GM12878 (cell line): ENCODE results near the gene POLA1. TPM values are rescaled to one million over a fixed set of nuclear protein-coding genes. Genes with fewer than 3 reads are reported as not detected.

Experiments used
- ATAC-seq: fragments of 200-7000 bp; cut with Tn5 transposase; 3 replicates; pipeline ENCODE4 v1.9.1; 2020; ENCODE audit warnings: mild to moderate bottlenecking, moderate library complexity
- BruUV-seq: library from RNA; stranded (reverse); fragments of 400-500 nt; replicated peaks from 2 replicates; lab custom pipeline; 2021; lab: Mats Ljungman, UMichigan
- CTCF ChIA-PET: fragments of 300-600 bp; sonication (Branson Sonifier 250); formaldehyde crosslinking; extraction: SDS; loops from one replicate; lab custom pipeline; 2021; ENCODE audit warnings: inconsistent platforms; lab: Yijun Ruan, JAX
- POLR2A ChIA-PET: fragments of 350-600 bp; formaldehyde crosslinking; extraction: SDS; loops from one replicate; lab custom pipeline; 2021; ENCODE audit warnings: inconsistent platforms; lab: Charles Lee
- RAD21 ChIA-PET: fragments of 300-600 bp; sonication (Branson Sonifier 250); formaldehyde crosslinking; loops from one replicate; lab custom pipeline; 2023; ENCODE audit warnings: antibody characterized with exemption; ENCODE audit not compliant: unreplicated experiment; lab: Charles Lee
- SMC1A ChIA-PET: fragments of 300-600 bp; sonication (Branson Sonifier 250); formaldehyde crosslinking; loops from one replicate; lab custom pipeline; 2023; ENCODE audit not compliant: unreplicated experiment, uncharacterized antibody; lab: Charles Lee
- DNase-seq: peaks from one replicate; pipeline ENCODE4 v3.0.0-alpha.2; 2011; ENCODE audit warnings: low read depth, low spot score
- FAIRE-seq: peaks from 3 replicates; lab custom pipeline; 2011; peaks lifted over from hg19 to GRCh38; lab: Jason Lieb, UNC
- H2AFZ ChIP-seq: 2 replicates; pipeline ENCODE4 v1.6.0; 2011; ENCODE audit warnings: low read depth, low read length, control low read depth; ENCODE audit not compliant: control insufficient read depth
- H3K27ac ChIP-seq: 2 replicates; pipeline ENCODE4 v1.5.1; 2011; ENCODE audit warnings: control low read depth; ENCODE audit not compliant: control insufficient read depth, insufficient read depth
- H3K27me3 ChIP-seq, 2 experiments: replicated peaks in 1 of 2; 2 replicates each; pipeline versions ENCODE4 v1.6.0 to v1.6.1; 2011; ENCODE audit warnings: low read length in 1 of 2; ENCODE audit not compliant: control insufficient read depth in 2 of 2, insufficient read depth in 2 of 2
- H3K36me3 ChIP-seq, 2 experiments: 2 replicates each; pipeline ENCODE4 v1.5.1; 2011; ENCODE audit warnings: low read length in 1 of 2; ENCODE audit not compliant: control insufficient read depth in 2 of 2, insufficient read depth in 2 of 2
- H3K4me1 ChIP-seq: 2 replicates; pipeline ENCODE4 v1.6.1; 2011; ENCODE audit warnings: mild to moderate bottlenecking, low read length, moderate library complexity, mixed read lengths; ENCODE audit not compliant: control insufficient read depth, insufficient read depth
- H3K4me2 ChIP-seq: 2 replicates; pipeline ENCODE4 v1.6.0; 2011; ENCODE audit warnings: control low read depth; ENCODE audit not compliant: control insufficient read depth, insufficient read depth
- H3K4me3 ChIP-seq: fragments of 200-600 bp; sonication (generic); 2 replicates; pipeline ENCODE4 v1.5.1; 2016
- H3K79me2 ChIP-seq: 2 replicates; pipeline ENCODE4 v1.6.0; 2011; ENCODE audit warnings: low read length; ENCODE audit not compliant: control insufficient read depth, insufficient read depth
- H3K9ac ChIP-seq: 2 replicates; pipeline ENCODE4 v1.8.0; 2011; ENCODE audit warnings: low read length, control low read depth, mixed read lengths; ENCODE audit not compliant: control insufficient read depth, insufficient read depth
- H3K9me3 ChIP-seq: replicated peaks from 3 replicates; pipeline ENCODE4 v1.5.1; 2011; ENCODE audit warnings: mild to moderate bottlenecking, low read length; ENCODE audit not compliant: control insufficient read depth, insufficient read depth
- H4K20me1 ChIP-seq: 2 replicates; pipeline ENCODE4 v1.6.0; 2011; ENCODE audit not compliant: control insufficient read depth, insufficient read depth
- CBX5 ChIP-seq: sonication (generic); IDR thresholded peaks from 2 replicates; pipeline ENCODE4 v1.6.1; 2016; ENCODE audit warnings: low read depth, moderate library complexity, mild to moderate bottlenecking, inconsistent platforms
- CEBPZ ChIP-seq: fragments of 150-350 bp; IDR thresholded peaks from 2 replicates; pipeline ENCODE4 v1.6.1; 2016; ENCODE audit warnings: low read depth, low read length
- HCFC1 ChIP-seq: fragments of 150-350 bp; IDR thresholded peaks from 2 replicates; pipeline ENCODE4 v1.6.1; 2014; ENCODE audit warnings: low read length
- NR2F1 ChIP-seq: fragments of 450-650 bp; conservative IDR thresholded peaks from 2 replicates; pipeline ENCODE4 v1.6.1; 2017; ENCODE audit warnings: mild to moderate bottlenecking
- POLR2A ChIP-seq: IDR thresholded peaks from 2 replicates; pipeline ENCODE4 v1.6.1; 2011; ENCODE audit warnings: low read depth, mild to moderate bottlenecking, low read length
- POU2F2 ChIP-seq: IDR thresholded peaks from 3 replicates; pipeline ENCODE4 v1.6.1; 2011; ENCODE audit warnings: low read depth, mild to moderate bottlenecking, low read length, borderline replicate concordance
- RUNX3 ChIP-seq: IDR thresholded peaks from 2 replicates; pipeline ENCODE4 v1.6.1; 2012; ENCODE audit warnings: low read length, inconsistent platforms
- USF2 ChIP-seq: IDR thresholded peaks from 2 replicates; pipeline ENCODE4 v1.6.1; 2011; ENCODE audit warnings: low read depth, low read length, improper control_type of control experiment, borderline replicate concordance
- ZBTB40 ChIP-seq: fragments of 450-650 bp; IDR thresholded peaks from 2 replicates; pipeline ENCODE4 v1.6.1; 2016; ENCODE audit warnings: mild to moderate bottlenecking, moderate library complexity, borderline replicate concordance
- ZNF592 ChIP-seq: fragments of 450-650 bp; IDR thresholded peaks from 2 replicates; pipeline ENCODE4 v1.6.1; 2017; ENCODE audit warnings: mild to moderate bottlenecking, moderate library complexity
- WGBS: methylation state at CpG from one replicate; pipeline ENCODE4 v1.1.6; 2016; ENCODE audit warnings: low lambda C conversion rate; ENCODE audit not compliant: insufficient replicate concordance, insufficient coverage; ENCODE audit errors: missing lambda C conversion rate; 5-methylcytosine and 5-hydroxymethylcytosine counted together
- in situ Hi-C: fragments of 300-500 bp; cut with MboI; formaldehyde crosslinking; loops from 9 replicates; pipeline ENCODE4 v1.14.3; 2018; ENCODE audit warnings: mixed read lengths
- intact Hi-C: fragments of 100-400 bp; cut with micrococcal nuclease; formaldehyde crosslinking; loops from one replicate; pipeline ENCODE4 v1.14.2; 2022; ENCODE audit not compliant: unreplicated experiment
- polyA plus RNA-seq, 11 experiments: library from polyadenylated mRNA; depleted of rRNA in 4 of 11; unstranded in 6 of 11; stranded (reverse) in 5 of 11; fragments of >200 nt; fragmentation: Nextera tagmentation in 4 of 11; fragmentation: Illumina TruSeq in 1 of 11; extraction: Ambion mirVana in 4 of 11; extraction: Trizol in 1 of 11; gene quantifications; 1 replicate in 1 of 11; 2 replicates in 10 of 11; pipeline versions ENCODE4 v1.2.1 to v1.2.3, GENCODE V29; 2011 to 2016; ENCODE audit warnings: inconsistent platforms in 2 of 11, missing spikeins in 2 of 11, low read depth in 1 of 11
- total RNA-seq, 4 experiments: library from RNA; depleted of rRNA in 3 of 4; stranded (reverse); fragments of >200 nt in 3 of 4; fragmentation: Illumina TruSeq in 1 of 4; extraction: Trizol in 1 of 4; gene quantifications; 2 replicates each; pipeline versions ENCODE4 v1.2.1 to v1.2.3, GENCODE V29; 2013 to 2021

The POLA1 gene
- total and polyA plus RNA-seq, 10 of the 15 experiments (the other 5 are each of a cell fraction or from before 2014, with no cell fraction given), result 6.5 to 34.7 (median 24.8) TPM

- TF ChIP-seq ZNF592, result no peak
Measured at GRCh38 chrX:24876530-24877287, 183.0 kb downstream of the POLA1 start (continued).

- FAIRE-seq, result no peak
- WGBS, result 36% methylated on average over 3 of the region's 3 CpGs
- no peak for TF ChIP-seq NR2F1
- TF ChIP-seq USF2, result no peak
- no peak for TF ChIP-seq RUNX3
- no peak for TF ChIP-seq CEBPZ
- no peak for TF ChIP-seq CBX5
- no peak for TF ChIP-seq ZBTB40
- TF ChIP-seq POLR2A, result no peak
- TF ChIP-seq POU2F2, result no peak
- TF ChIP-seq HCFC1, result no peak
Measured at GRCh38 chrX:24877288-24877664, 183.6 kb downstream of the POLA1 start.

More at GRCh38 chrX:24877288-24877664, 183.6 kb downstream of the POLA1 start:
- H3K9me3 ChIP-seq, result no peaks in the 10 kb centered on the region
- no peaks in the 10 kb centered on the region for H3K79me2 ChIP-seq
- in situ Hi-C loops (no loop called here), intact Hi-C loops (no loop called here)
- RAD21 ChIA-PET, result no interaction called here
- H3K4me1 ChIP-seq, result no peaks in the 10 kb centered on the region
- BruUV-seq, result no TSS peak
- POLR2A ChIA-PET, result no interaction called here
- H3K4me3 ChIP-seq, result no peak overlapping the region
- no peaks in the 10 kb centered on the region for H3K27me3 ChIP-seq
- H3K9ac ChIP-seq, result no peak overlapping the region
- ATAC-seq, result no peak
- H3K27ac ChIP-seq, result no peak overlapping the region
- H2AFZ ChIP-seq, result no peak overlapping the region
- H3K4me2 ChIP-seq, result no peak overlapping the region
- CTCF ChIA-PET, result no interaction called here
- no peak for DNase-seq
- no peaks in the 10 kb centered on the region for H4K20me1 ChIP-seq
- H3K36me3 ChIP-seq, result no peaks in the 10 kb centered on the region; a peak in 1 of 4 replicates
- SMC1A ChIA-PET, result no interaction called here
